HepG2 (cell line): ENCODE data around the gene NRL. TPM values are rescaled to one million over a fixed set of nuclear protein-coding genes. Genes with fewer than 3 reads are reported as not detected.

ENCODE experiments used
- ARID4A ChIP-seq: sonication (generic); formaldehyde crosslinking; IDR thresholded peaks from 2 replicates; pipeline ENCODE4 v1.5.0; 2020; ENCODE audit warnings: mild to moderate bottlenecking, missing genetic modification reagents, borderline replicate concordance
- DMTF1 ChIP-seq: sonication (generic); formaldehyde crosslinking; IDR thresholded peaks from 2 replicates; pipeline ENCODE4 v1.4.0; 2020; ENCODE audit warnings: mild to moderate bottlenecking, missing genetic modification reagents
- HNRNPH1 ChIP-seq: fragments of 200-400 bp; formaldehyde crosslinking; optimal IDR thresholded peaks from 2 replicates; pipeline ENCODE3; 2017; ENCODE audit warnings: mild to moderate bottlenecking, low read depth, low read length
- JARID2 ChIP-seq: sonication (generic); formaldehyde crosslinking; IDR thresholded peaks from 2 replicates; pipeline ENCODE4 v1.8.1; 2023; ENCODE audit warnings: missing genetic modification reagents, inconsistent platforms; ENCODE audit not compliant: insufficient replicate concordance
- KDM4B ChIP-seq: sonication (generic); formaldehyde crosslinking; IDR thresholded peaks from 2 replicates; pipeline ENCODE4 v1.4.0; 2020; ENCODE audit warnings: missing genetic modification reagents
- PBX3 ChIP-seq: sonication (generic); formaldehyde crosslinking; IDR thresholded peaks from 2 replicates; pipeline ENCODE4 v1.8.1; 2023; ENCODE audit warnings: missing genetic modification reagents, inconsistent platforms, borderline replicate concordance
- POGK ChIP-seq: sonication (generic); formaldehyde crosslinking; conservative IDR thresholded peaks from 2 replicates; pipeline ENCODE4 v1.8.0; 2022; ENCODE audit warnings: mild to moderate bottlenecking, moderate library complexity, missing genetic modification reagents
- SNAPC5 ChIP-seq: sonication (generic); formaldehyde crosslinking; IDR thresholded peaks from 2 replicates; pipeline ENCODE4 v1.8.1; 2023; ENCODE audit warnings: mild to moderate bottlenecking, missing genetic modification reagents, borderline replicate concordance
- TMF1 ChIP-seq: sonication (generic); formaldehyde crosslinking; IDR thresholded peaks from 2 replicates; pipeline ENCODE4 v1.8.1; 2022; ENCODE audit warnings: low read depth, missing genetic modification reagents
- ZBTB33 ChIP-seq: sonication (generic); formaldehyde crosslinking; IDR thresholded peaks from 2 replicates; pipeline ENCODE4 v1.4.0; 2020; ENCODE audit warnings: missing genetic modification reagents
- ZNF121 ChIP-seq: sonication (generic); formaldehyde crosslinking; IDR thresholded peaks from 2 replicates; pipeline ENCODE4 v1.5.0; 2020; ENCODE audit warnings: mild to moderate bottlenecking, missing genetic modification reagents
- ZNF317 ChIP-seq: sonication (generic); formaldehyde crosslinking; IDR thresholded peaks from 2 replicates; pipeline ENCODE4 v1.5.0; 2020; ENCODE audit warnings: mild to moderate bottlenecking, missing genetic modification reagents
- ZNF644 ChIP-seq: IDR thresholded peaks from 2 replicates; pipeline ENCODE4 v1.6.1; 2016; ENCODE audit warnings: low read depth
- ZNF747 ChIP-seq: sonication (generic); formaldehyde crosslinking; IDR thresholded peaks from 2 replicates; pipeline ENCODE4 v1.8.1; 2023; ENCODE audit warnings: missing genetic modification reagents, mild to moderate bottlenecking, borderline replicate concordance
- polyA plus RNA-seq, 8 experiments: library from polyadenylated mRNA; depleted of rRNA in 3 of 8; stranded (reverse) in 7 of 8; unstranded in 1 of 8; fragments of >200 nt; fragmentation: Illumina TruSeq in 4 of 8; extraction: Trizol in 4 of 8; gene quantifications; 2 replicates each; pipeline versions ENCODE4 v1.2.1 to v1.2.3, GENCODE V29; 2011 to 2016; ENCODE audit warnings: low read depth in 4 of 8, missing spikeins in 1 of 8, mixed read lengths in 1 of 8; ENCODE audit not compliant: insufficient read depth in 1 of 8
- total RNA-seq, 5 experiments: library from RNA; depleted of rRNA; stranded (reverse); fragments of >200 nt; fragmentation: Illumina TruSeq; extraction: Trizol; gene quantifications; 2 replicates each; pipeline ENCODE4 v1.2.3, GENCODE V29; 2016; ENCODE audit warnings: low read depth in 1 of 5

NRL gene
- total and polyA plus RNA-seq, 2 of the 13 experiments (the other 11 are each of a cell fraction or from before 2014, with no cell fraction given), result 2.5 to 4.7 TPM

GRCh38 chr14:24138396-24139271 is 23.9 kb upstream of the NRL start (continued):
- TF ChIP-seq DMTF1 (CRISPR knock-in tag) (no peak), PBX3 (CRISPR knock-in tag) (no peak), ZNF121 (CRISPR knock-in tag) (no peak), ZBTB33 (CRISPR knock-in tag) (no peak), TMF1 (CRISPR knock-in tag) (no peak; the same call in 1 of the 2 replicates), ZNF644 (CRISPR knock-in tag) (no peak), ZNF317 (CRISPR knock-in tag) (no peak), ARID4A (no peak), ZNF747 (CRISPR knock-in tag) (no peak), POGK (CRISPR knock-in tag) (no peak), SNAPC5 (CRISPR knock-in tag) (no peak), JARID2 (no peak), KDM4B (no peak), HNRNPH1 (peak; percentile 12)
